Trophoblast cell (in vitro differentiated cells and primary cell): ENCODE data around the gene SLC35F1.

ENCODE experiments used
- DNase-seq, 2 donors: peaks; one replicate each; pipeline ENCODE4 v3.0.0-alpha.2; 2016
- H2AFZ ChIP-seq: 2 replicates; pipeline ENCODE4 v1.6.1; 2013; ENCODE audit warnings: low read length, moderate library complexity, mild to moderate bottlenecking; ENCODE audit not compliant: insufficient read depth, poor library complexity
- H2AK5ac ChIP-seq: 2 replicates; pipeline ENCODE4 v1.6.1; 2013; ENCODE audit warnings: mild to moderate bottlenecking, low read length
- H2BK120ac ChIP-seq: 2 replicates; pipeline ENCODE4 v1.6.1; 2013; ENCODE audit warnings: low read length, mild to moderate bottlenecking, moderate library complexity; ENCODE audit not compliant: insufficient read depth, poor library complexity
- H2BK12ac ChIP-seq: 2 replicates; pipeline ENCODE4 v1.6.1; 2013; ENCODE audit warnings: mild to moderate bottlenecking, low read length, moderate library complexity
- H2BK5ac ChIP-seq: 2 replicates; pipeline ENCODE4 v1.6.1; 2013; ENCODE audit warnings: low read length, low read depth, moderate library complexity, mild to moderate bottlenecking; ENCODE audit not compliant: poor library complexity
- H3K14ac ChIP-seq: 2 replicates; pipeline ENCODE4 v1.6.1; 2013; ENCODE audit warnings: mild to moderate bottlenecking, low read length
- H3K18ac ChIP-seq: 2 replicates; pipeline ENCODE4 v1.6.1; 2013; ENCODE audit warnings: mild to moderate bottlenecking, low read length
- H3K23ac ChIP-seq: 2 replicates; pipeline ENCODE4 v1.6.1; 2013; ENCODE audit warnings: low read length
- H3K27ac ChIP-seq: 2 replicates; pipeline ENCODE4 v1.5.1; 2013; ENCODE audit warnings: low read depth, mild to moderate bottlenecking, inconsistent platforms, low read length, moderate library complexity
- H3K27me3 ChIP-seq: 2 replicates; pipeline ENCODE4 v1.6.1; 2013; ENCODE audit warnings: inconsistent platforms, mild to moderate bottlenecking, low read length, moderate library complexity; ENCODE audit not compliant: insufficient read depth
- H3K36me3 ChIP-seq, 2 experiments: 1 replicate in 1 of 2; 2 replicates in 1 of 2; pipeline ENCODE4 v1.6.1; 2013; ENCODE audit warnings: low read length in 2 of 2, mild to moderate bottlenecking in 2 of 2, moderate library complexity in 1 of 2; ENCODE audit not compliant: insufficient read depth in 2 of 2, control insufficient read depth in 1 of 2
- H3K4ac ChIP-seq: 2 replicates; pipeline ENCODE4 v1.6.1; 2013; ENCODE audit warnings: low read depth, mild to moderate bottlenecking, low read length, moderate library complexity
- H3K4me1 ChIP-seq, 2 experiments: 1 replicate in 1 of 2; 2 replicates in 1 of 2; pipeline ENCODE4 v1.6.1; 2013; ENCODE audit warnings: low read length in 2 of 2, mild to moderate bottlenecking in 2 of 2, moderate library complexity in 1 of 2; ENCODE audit not compliant: insufficient read depth in 2 of 2, control insufficient read depth in 1 of 2
- H3K4me2 ChIP-seq: 2 replicates; pipeline ENCODE4 v1.6.1; 2013; ENCODE audit warnings: inconsistent platforms, mild to moderate bottlenecking, low read length, moderate library complexity
- H3K4me3 ChIP-seq: 2 replicates; pipeline ENCODE4 v1.5.1; 2013; ENCODE audit warnings: mild to moderate bottlenecking, low read depth, low read length, inconsistent platforms
- H3K79me1 ChIP-seq: one replicate; pipeline ENCODE4 v1.6.1; 2013; ENCODE audit warnings: low read length
- H3K79me2 ChIP-seq: 2 replicates; pipeline ENCODE4 v1.6.1; 2013; ENCODE audit warnings: low read length, mild to moderate bottlenecking; ENCODE audit not compliant: control insufficient read depth, insufficient read depth, poor library complexity
- H3K9ac ChIP-seq: 2 replicates; pipeline ENCODE4 v1.6.1; 2013; ENCODE audit warnings: mild to moderate bottlenecking, low read length
- H3K9me3 ChIP-seq: 2 replicates; pipeline ENCODE4 v1.6.1; 2013; ENCODE audit warnings: low read depth, mild to moderate bottlenecking, control low read depth, inconsistent platforms, low read length; ENCODE audit not compliant: insufficient read depth
- H4K12ac ChIP-seq: 2 replicates; pipeline ENCODE4 v1.6.1; 2013; ENCODE audit warnings: low read depth, mild to moderate bottlenecking, low read length, moderate library complexity
- H4K8ac ChIP-seq: 2 replicates; pipeline ENCODE4 v1.6.1; 2013; ENCODE audit warnings: low read depth, mild to moderate bottlenecking, low read length, moderate library complexity
- H4K91ac ChIP-seq: one replicate; pipeline ENCODE4 v1.6.1; 2013; ENCODE audit warnings: low read depth, mild to moderate bottlenecking, low read length, moderate library complexity
- WGBS: extraction: QIAGEN DNeasy Blood & Tissue Kit; methylation state at CpG from one replicate; pipeline ENCODE4 v1.1.7; 2013; ENCODE audit warnings: missing lambda C conversion rate; ENCODE audit not compliant: insufficient read length, insufficient coverage; ENCODE audit errors: extremely low coverage; 5-methylcytosine and 5-hydroxymethylcytosine counted together

The SLC35F1 gene

GRCh38 chr6:118307581-118307980 lies 400.5 kb downstream of the SLC35F1 start:
- Histone ChIP-seq H4K91ac (no peak overlapping the region), H3K9ac (no peak overlapping the region), H3K14ac (no peak overlapping the region), H2BK120ac (no peak overlapping the region), H3K36me3 (no peaks in the 10 kb centered on the region), H3K18ac (no peak overlapping the region), H3K79me2 (no peaks in the 10 kb centered on the region), H4K8ac (no peak overlapping the region), H2AK5ac (no peak overlapping the region), H3K4me2 (no peak overlapping the region), H2BK5ac (no peak overlapping the region), H2BK12ac (no peak overlapping the region), H3K4me1 (no peaks in the 10 kb centered on the region), H3K79me1 (no peaks in the 10 kb centered on the region), H4K12ac (no peak overlapping the region), H3K23ac (no peak overlapping the region), H3K9me3 (no peaks in the 10 kb centered on the region), H3K27ac (no peak overlapping the region), H3K4me3 (no peak overlapping the region), H3K4ac (no peak overlapping the region), H2AFZ (no peak overlapping the region), H3K27me3 (no peaks in the 10 kb centered on the region)
- no peak for DNase-seq
- WGBS, result no CpG with 5 or more reads among the region's 8 CpGs

GRCh38 chr6:118309337-118310093 lies 402.5 kb downstream of the SLC35F1 start:
- no peak overlapping the region for H2BK5ac ChIP-seq
- H3K27me3 ChIP-seq, result no peaks in the 10 kb centered on the region
- no peaks in the 10 kb centered on the region for H3K9me3 ChIP-seq
- no CpG with 5 or more reads among the region's 2 CpGs for WGBS
- H2BK120ac ChIP-seq, result no peak overlapping the region
- H3K4ac ChIP-seq, result no peak overlapping the region
- H3K79me1 ChIP-seq, result no peaks in the 10 kb centered on the region
- no peak overlapping the region for H2BK12ac ChIP-seq
- no peak overlapping the region for H3K23ac ChIP-seq
- H4K91ac ChIP-seq, result no peak overlapping the region
- H3K14ac ChIP-seq, result no peak overlapping the region
- H3K79me2 ChIP-seq, result no peaks in the 10 kb centered on the region
- no peaks in the 10 kb centered on the region for H3K4me1 ChIP-seq
- H4K12ac ChIP-seq, result no peak overlapping the region
- no peak overlapping the region for H2AFZ ChIP-seq
- no peaks in the 10 kb centered on the region for H3K36me3 ChIP-seq
- H3K9ac ChIP-seq, result no peak overlapping the region
- no peak overlapping the region for H3K27ac ChIP-seq
- no peak overlapping the region for H3K4me2 ChIP-seq
- no peak overlapping the region for H3K4me3 ChIP-seq
- H3K18ac ChIP-seq, result no peak overlapping the region
- H2AK5ac ChIP-seq, result no peak overlapping the region
- no peak overlapping the region for H4K8ac ChIP-seq
- no peak for DNase-seq

- H3K4me2 ChIP-seq, result no peak overlapping the region
- no peaks in the 10 kb centered on the region for H3K27me3 ChIP-seq
- no peak overlapping the region for H2BK12ac ChIP-seq
- DNase-seq, result no peak
- no peaks in the 10 kb centered on the region for H3K36me3 ChIP-seq
- no peak overlapping the region for H3K4ac ChIP-seq
- H3K14ac ChIP-seq, result no peak overlapping the region
- no peak overlapping the region for H3K4me3 ChIP-seq
- no peak overlapping the region for H2BK5ac ChIP-seq
- H3K27ac ChIP-seq, result no peak overlapping the region
- H4K91ac ChIP-seq, result no peak overlapping the region
- no peaks in the 10 kb centered on the region for H3K4me1 ChIP-seq
- H2AK5ac ChIP-seq, result no peak overlapping the region
- no CpG with 5 or more reads among the region's 3 CpGs for WGBS
- no peak overlapping the region for H4K8ac ChIP-seq
- H3K9ac ChIP-seq, result no peak overlapping the region
- H2AFZ ChIP-seq, result no peak overlapping the region
- no peaks in the 10 kb centered on the region for H3K79me1 ChIP-seq
- H3K18ac ChIP-seq, result no peak overlapping the region
- no peaks in the 10 kb centered on the region for H3K9me3 ChIP-seq
- no peaks in the 10 kb centered on the region for H3K79me2 ChIP-seq
- H3K23ac ChIP-seq, result no peak overlapping the region
- no peak overlapping the region for H4K12ac ChIP-seq
- no peak overlapping the region for H2BK120ac ChIP-seq
Observed at GRCh38 chr6:118313208-118313607, 406.1 kb downstream of the SLC35F1 start.

- no peaks in the 10 kb centered on the region for H3K36me3 ChIP-seq
- no peak overlapping the region for H3K4me2 ChIP-seq
- H3K4me3 ChIP-seq, result no peak overlapping the region
- no peak overlapping the region for H2BK120ac ChIP-seq
- H4K12ac ChIP-seq, result no peak overlapping the region
- no peaks in the 10 kb centered on the region for H3K79me1 ChIP-seq
- H2AFZ ChIP-seq, result no peak overlapping the region
- no peaks in the 10 kb centered on the region for H3K27me3 ChIP-seq
- no peak overlapping the region for H3K23ac ChIP-seq
- H4K91ac ChIP-seq, result no peak overlapping the region
- H2BK5ac ChIP-seq, result no peak overlapping the region
- no peak overlapping the region for H3K4ac ChIP-seq
- no peaks in the 10 kb centered on the region for H3K4me1 ChIP-seq
- H2AK5ac ChIP-seq, result no peak overlapping the region
- no peak overlapping the region for H3K18ac ChIP-seq
- no peak overlapping the region for H3K27ac ChIP-seq
- H3K9ac ChIP-seq, result no peak overlapping the region
- H3K9me3 ChIP-seq, result no peaks in the 10 kb centered on the region
- H3K79me2 ChIP-seq, result no peaks in the 10 kb centered on the region
- H4K8ac ChIP-seq, result no peak overlapping the region
- WGBS, result no CpG with 5 or more reads among the region's 3 CpGs
- H2BK12ac ChIP-seq, result no peak overlapping the region
- DNase-seq, result no peak
- no peak overlapping the region for H3K14ac ChIP-seq
Observed at GRCh38 chr6:118313762-118314161, 406.7 kb downstream of the SLC35F1 start.
